Activated gamma-delta T cell (primary cell): Measurements from ENCODE around the gene CNTNAP2.

Experiments
- DNase-seq: peaks from one replicate; lab custom pipeline; 2025; lab: John Stamatoyannopoulos, UW

The CNTNAP2 gene

GRCh38 chr7:147405621-147406020 lies 1289.0 kb downstream of the CNTNAP2 start:
- no peak for DNase-seq

GRCh38 chr7:147406521-147407135 lies 1290.0 kb downstream of the CNTNAP2 start:
- no peak for DNase-seq

GRCh38 chr7:147411096-147411495 lies 1294.5 kb downstream of the CNTNAP2 start:
- DNase-seq = no peak

GRCh38 chr7:147412109-147412508 lies 1295.5 kb downstream of the CNTNAP2 start:
- DNase-seq = no peak

GRCh38 chr7:147412782-147413556 lies 1296.4 kb downstream of the CNTNAP2 start:
- DNase-seq = no peak

GRCh38 chr7:147413557-147413870 lies 1296.9 kb downstream of the CNTNAP2 start:
- DNase-seq = no peak

- no peak for DNase-seq
These were observed 1299.4 kb downstream of the CNTNAP2 start for GRCh38 chr7:147415991-147416390.

- no peak for DNase-seq
These were observed 1302.4 kb downstream of the CNTNAP2 start for GRCh38 chr7:147418966-147419365.

- no peak for DNase-seq
These were observed 1307.3 kb downstream of the CNTNAP2 start for GRCh38 chr7:147423875-147424274.

- DNase-seq = no peak
These were observed 1311.5 kb downstream of the CNTNAP2 start for GRCh38 chr7:147428075-147428474.

GRCh38 chr7:147429961-147430360 lies 1313.4 kb downstream of the CNTNAP2 start:
- DNase-seq = no peak

GRCh38 chr7:147432079-147432478 lies 1315.5 kb downstream of the CNTNAP2 start:
- DNase-seq = no peak

GRCh38 chr7:147432576-147432975 lies 1316.0 kb downstream of the CNTNAP2 start:
- no peak for DNase-seq

GRCh38 chr7:147436718-147437117 lies 1320.1 kb downstream of the CNTNAP2 start:
- no peak for DNase-seq

GRCh38 chr7:147438216-147438615 lies 1321.6 kb downstream of the CNTNAP2 start:
- no peak for DNase-seq

- DNase-seq = no peak
These were observed 1327.3 kb downstream of the CNTNAP2 start for GRCh38 chr7:147443942-147444341.

- DNase-seq = no peak
These were observed 1336.2 kb downstream of the CNTNAP2 start for GRCh38 chr7:147452816-147453215.

GRCh38 chr7:147465223-147465622 lies 1348.6 kb downstream of the CNTNAP2 start:
- DNase-seq = no peak

GRCh38 chr7:147472556-147472955 lies 1356.0 kb downstream of the CNTNAP2 start:
- DNase-seq = no peak

- no peak for DNase-seq
These were observed 1358.3 kb downstream of the CNTNAP2 start for GRCh38 chr7:147474862-147475261.

GRCh38 chr7:147477526-147477925 lies 1360.9 kb downstream of the CNTNAP2 start:
- no peak for DNase-seq

- DNase-seq = no peak
These were observed 1362.2 kb downstream of the CNTNAP2 start for GRCh38 chr7:147478796-147479195.

GRCh38 chr7:147483634-147484292 lies 1367.2 kb downstream of the CNTNAP2 start:
- no peak for DNase-seq
